Osteocyte (in vitro differentiated cells): Measurements from ENCODE around the gene SULT4A1. TPM values are rescaled to one million over a fixed set of nuclear protein-coding genes. Genes with fewer than 3 reads are reported as not detected.

Experiments
- DNase-seq: peaks from one replicate; pipeline ENCODE4 v3.0.0; 2021; ENCODE audit warnings: mixed read lengths; ENCODE audit not compliant: unreplicated experiment; ENCODE audit errors: extremely low spot score
- H3K27ac Mint-ChIP-seq: one replicate; pipeline ENCODE4 v1.8.0; 2021; ENCODE audit warnings: mild to moderate bottlenecking, mixed read lengths; ENCODE audit not compliant: unreplicated experiment
- H3K27me3 Mint-ChIP-seq: one replicate; pipeline ENCODE4 v1.8.0; 2021; ENCODE audit warnings: mixed read lengths; ENCODE audit not compliant: unreplicated experiment
- H3K36me3 Mint-ChIP-seq: one replicate; pipeline ENCODE4 v1.8.0; 2021; ENCODE audit warnings: mixed read lengths; ENCODE audit not compliant: unreplicated experiment
- H3K4me1 Mint-ChIP-seq: one replicate; pipeline ENCODE4 v1.8.0; 2021; ENCODE audit warnings: mixed read lengths; ENCODE audit not compliant: unreplicated experiment
- H3K4me3 Mint-ChIP-seq: one replicate; pipeline ENCODE4 v1.8.0; 2021; ENCODE audit warnings: mild to moderate bottlenecking, moderate library complexity, mixed read lengths; ENCODE audit not compliant: unreplicated experiment
- H3K9me3 Mint-ChIP-seq: one replicate; pipeline ENCODE4 v1.8.0; 2021; ENCODE audit warnings: mixed read lengths; ENCODE audit not compliant: unreplicated experiment
- CTCF ChIP-seq: fragments of 200-600 bp; sonication (generic); IDR thresholded peaks from 2 replicates; pipeline ENCODE4 v1.5.0; 2021; ENCODE audit warnings: antibody characterized with exemption, mild to moderate bottlenecking, moderate library complexity
- total RNA-seq: library from RNA; stranded (reverse); gene quantifications from 2 replicates; pipeline ENCODE4 v1.2.1, GENCODE V29; 2021

SULT4A1 gene
- total RNA-seq, 1 donor from 2014 or later: not detected

DNA sequence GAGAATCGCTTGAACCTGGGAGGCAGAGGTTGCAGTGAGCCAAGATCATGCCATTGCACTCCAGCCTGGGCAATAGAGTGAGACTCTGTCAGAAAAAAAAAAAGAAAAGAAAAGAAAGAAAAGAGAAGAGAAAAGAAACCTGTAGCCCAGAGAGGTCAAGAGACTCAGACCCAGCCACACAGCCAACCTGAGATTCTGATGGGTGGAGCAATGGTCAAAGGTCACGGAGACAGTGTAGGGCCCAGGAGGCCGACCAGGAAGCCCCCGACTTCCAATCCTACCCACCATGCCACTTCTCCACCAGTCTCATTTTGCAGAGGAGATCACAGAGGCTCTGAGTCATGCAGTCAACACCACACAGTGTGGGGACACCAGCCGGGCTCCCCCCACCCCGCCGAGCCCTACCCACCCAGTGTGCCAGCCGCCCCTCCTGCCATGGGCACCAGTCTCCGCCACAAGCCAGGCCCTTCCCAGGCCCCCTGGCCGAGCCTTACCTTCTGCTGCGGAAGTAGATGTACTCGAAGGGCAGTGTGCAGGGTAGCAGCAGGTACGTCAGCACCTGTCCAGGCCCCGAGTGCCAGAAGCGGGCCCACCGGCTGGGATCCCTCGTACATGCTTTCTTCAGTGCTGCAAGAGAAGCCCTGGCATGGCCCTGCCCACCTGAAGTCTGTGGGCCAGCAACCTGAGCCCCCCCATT lies 21.6 kb upstream of the SULT4A1 start:
- Mint-ChIP-seq H3K9me3 (no peaks in the 10 kb centered on the region), H3K4me1 (no peaks in the 10 kb centered on the region), H3K27me3 (peaks cover 12% of the 10 kb centered on the region), H3K27ac (no peak overlapping the region), H3K4me3 (no peak overlapping the region), H3K36me3 (no peaks in the 10 kb centered on the region)
- no peak for DNase-seq
- TF ChIP-seq CTCF: no peak

- TF ChIP-seq CTCF: peak; percentile 56
- no peaks in the 10 kb centered on the region for H3K9me3 Mint-ChIP-seq
- no peaks in the 10 kb centered on the region for H3K36me3 Mint-ChIP-seq
- no peak overlapping the region for H3K4me3 Mint-ChIP-seq
- no peak overlapping the region for H3K27ac Mint-ChIP-seq
- H3K27me3 Mint-ChIP-seq: peaks cover 12% of the 10 kb centered on the region
- no peaks in the 10 kb centered on the region for H3K4me1 Mint-ChIP-seq
- DNase-seq: no peak
Measured at GRCh38 chr22:43883012-43883661, 20.8 kb upstream of the SULT4A1 start.

DNA sequence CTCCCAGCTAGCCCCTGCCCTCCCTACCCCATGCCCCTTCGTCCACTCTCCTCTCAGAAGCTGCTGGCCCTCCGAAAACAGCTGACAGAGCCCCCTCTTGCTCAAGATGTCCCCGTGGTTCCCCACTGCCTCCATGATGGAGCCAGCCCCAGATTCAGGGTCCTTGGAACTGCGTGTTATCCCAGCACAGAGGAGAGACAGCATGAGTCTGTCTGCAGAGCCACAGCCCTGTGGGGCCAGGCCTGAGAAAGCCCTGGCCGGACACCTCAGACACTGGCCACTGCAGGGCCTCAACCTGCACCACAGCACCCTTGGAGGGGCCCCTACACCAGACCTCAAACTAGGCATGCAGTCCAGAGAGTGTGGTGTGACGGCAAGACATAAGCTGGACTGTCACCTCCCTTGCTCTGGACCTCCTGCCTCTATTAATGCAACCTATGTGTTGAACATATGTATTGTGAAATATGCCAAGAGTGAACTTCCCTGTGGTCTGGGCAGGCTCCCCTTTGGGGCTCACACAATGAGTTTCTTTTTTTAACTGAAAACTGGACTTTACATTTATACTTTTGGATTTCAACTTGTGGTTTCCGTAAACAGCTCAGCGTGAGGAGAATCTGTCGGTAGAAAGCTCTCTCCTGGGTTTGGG lies 19.9 kb upstream of the SULT4A1 start:
- Mint-ChIP-seq H3K9me3 (no peaks in the 10 kb centered on the region), H3K27ac (no peak overlapping the region), H3K4me1 (no peaks in the 10 kb centered on the region), H3K36me3 (no peaks in the 10 kb centered on the region), H3K4me3 (no peak overlapping the region), H3K27me3 (peaks cover 10% of the 10 kb centered on the region)
- DNase-seq: no peak
- TF ChIP-seq CTCF: no peak

- Mint-ChIP-seq H3K36me3 (no peaks in the 10 kb centered on the region), H3K27ac (no peak overlapping the region), H3K4me3 (no peak overlapping the region), H3K4me1 (no peaks in the 10 kb centered on the region), H3K9me3 (no peaks in the 10 kb centered on the region), H3K27me3 (peaks cover 13% of the 10 kb centered on the region)
- no peak for DNase-seq
- no peak for TF ChIP-seq CTCF
Measured at GRCh38 chr22:43881091-43882061, 19.1 kb upstream of the SULT4A1 start.
